ENCODE measurements around the gene LCN9. TPM values are rescaled to one million over a fixed set of nuclear protein-coding genes. Genes with fewer than 3 reads are reported as not detected.
"Not testable (repeated sequence)": the region's sequence is repeated elsewhere in the genome, so short reads cannot be mapped to it uniquely, and the experiment has no call there.

LCN9 gene
- total RNA-seq, 1 experiment from 2014 or later, result not detected

- DNase-seq (ENCODE audit: low read depth), result no peak
These were observed 18.4 kb upstream of the LCN9 start for GRCh38 chr9:135644631-135645218.

- no peak for DNase-seq (ENCODE audit: low read depth)
These were observed 15.2 kb upstream of the LCN9 start for GRCh38 chr9:135647884-135648283.

- no peak for DNase-seq (ENCODE audit: low read depth)
These were observed 14.4 kb upstream of the LCN9 start for GRCh38 chr9:135648494-135649410.

- no peak for DNase-seq (ENCODE audit: low read depth)
These were observed 13.6 kb upstream of the LCN9 start for GRCh38 chr9:135649508-135649907.

GRCh38 chr9:135650408-135650807 is 12.7 kb upstream of the LCN9 start:
- no peak for DNase-seq (ENCODE audit: low read depth)

GRCh38 chr9:135655317-135655716 is 7.8 kb upstream of the LCN9 start:
- no peak for DNase-seq (ENCODE audit: low read depth)

- no peak for DNase-seq (ENCODE audit: low read depth)
These were observed 5.7 kb upstream of the LCN9 start for GRCh38 chr9:135657416-135657815.

- no peak for DNase-seq (ENCODE audit: low read depth)
These were observed 3.9 kb upstream of the LCN9 start for GRCh38 chr9:135659252-135659651.

- DNase-seq (ENCODE audit: low read depth), result no peak
These were observed 2.7 kb upstream of the LCN9 start for GRCh38 chr9:135660407-135660806.

GRCh38 chr9:135661816-135662560 is 1.1 kb upstream of the LCN9 start:
- DNase-seq (ENCODE audit: low read depth), result no peak

GRCh38 chr9:135663451-135663770 is 302 bp downstream of the LCN9 start:
- no peak for DNase-seq (ENCODE audit: low read depth)

GRCh38 chr9:135663857-135664256 is 748 bp downstream of the LCN9 start:
- no peak for DNase-seq (ENCODE audit: low read depth)

- DNase-seq (ENCODE audit: low read depth), result no peak
These were observed 1.2 kb downstream of the LCN9 start for GRCh38 chr9:135664266-135664665.

- no peak for DNase-seq (ENCODE audit: low read depth)
These were observed 2.0 kb downstream of the LCN9 start for GRCh38 chr9:135664801-135665794.

GRCh38 chr9:135665795-135666189 is 2.7 kb downstream of the LCN9 start:
- DNase-seq (ENCODE audit: low read depth), result no peak

- DNase-seq (ENCODE audit: low read depth), result no peak
These were observed 3.7 kb downstream of the LCN9 start for GRCh38 chr9:135666534-135667462.

- no peak for DNase-seq (ENCODE audit: low read depth)
These were observed 4.4 kb downstream of the LCN9 start for GRCh38 chr9:135667463-135668001.

GRCh38 chr9:135669018-135669417 is 5.9 kb downstream of the LCN9 start:
- DNase-seq (ENCODE audit: low read depth), result not testable (repeated sequence)

- DNase-seq (ENCODE audit: low read depth), result no peak
These were observed 6.6 kb downstream of the LCN9 start for GRCh38 chr9:135669616-135670285.
